WTC11 (cell line): ENCODE measurements around the gene TNIP1. TPM values are rescaled to one million over a fixed set of nuclear protein-coding genes. Genes with fewer than 3 reads are reported as not detected.

Experiments
- ATAC-seq: fragments of 200-7000 bp; cut with Tn5 transposase; 2 replicates; pipeline ENCODE4 v1.10.0; 2021; ENCODE audit warnings: mild to moderate bottlenecking, moderate library complexity
- CTCF ChIA-PET: fragments of 300-600 bp; sonication (Branson Sonifier 250); formaldehyde crosslinking; loops from one replicate; lab custom pipeline; 2021; ENCODE audit warnings: antibody characterized with exemption; lab: Charles Lee
- POLR2A ChIA-PET: fragments of 350-600 bp; sonication (Branson Sonifier 250); formaldehyde crosslinking; loops from one replicate; lab custom pipeline; 2021; ENCODE audit warnings: antibody characterized with exemption; lab: Charles Lee
- DNase-seq: peaks from one replicate; pipeline ENCODE4 v3.0.0; 2021; ENCODE audit warnings: low spot score
- H3K27ac Mint-ChIP-seq: 2 replicates; pipeline ENCODE4 v1.8.0; 2021; ENCODE audit warnings: mixed read lengths
- H3K27me3 Mint-ChIP-seq: 2 replicates; pipeline ENCODE4 v1.8.0; 2021; ENCODE audit warnings: low read depth, mild to moderate bottlenecking, moderate library complexity, mixed read lengths
- H3K36me3 Mint-ChIP-seq: 2 replicates; pipeline ENCODE4 v1.8.0; 2021; ENCODE audit warnings: mixed read lengths
- H3K4me1 Mint-ChIP-seq: 2 replicates; pipeline ENCODE4 v1.8.0; 2022; ENCODE audit warnings: mixed read lengths
- H3K4me3 Mint-ChIP-seq: 2 replicates; pipeline ENCODE4 v1.8.0; 2021; ENCODE audit warnings: mild to moderate bottlenecking, moderate library complexity, mixed read lengths
- H3K9me3 Mint-ChIP-seq: 2 replicates; pipeline ENCODE4 v1.8.0; 2021; ENCODE audit warnings: mixed read lengths
- CTCF ChIP-seq: fragments of 200-600 bp; IDR thresholded peaks from 2 replicates; pipeline ENCODE4 v1.8.0; 2022; ENCODE audit warnings: antibody characterized with exemption
- ELF4 ChIP-seq: sonication (generic); formaldehyde crosslinking; IDR thresholded peaks from 2 replicates; pipeline ENCODE4 v1.8.1; 2022; ENCODE audit warnings: low read depth, mild to moderate bottlenecking, moderate library complexity, missing genetic modification reagents
- FOXP4 ChIP-seq: sonication (generic); formaldehyde crosslinking; IDR thresholded peaks from 2 replicates; pipeline ENCODE4 v1.8.0; 2022; ENCODE audit warnings: mild to moderate bottlenecking, missing genetic modification reagents
- STAT6 ChIP-seq: sonication (generic); formaldehyde crosslinking; conservative IDR thresholded peaks from 2 replicates; pipeline ENCODE4 v1.8.1; 2023; ENCODE audit warnings: mild to moderate bottlenecking, low read depth, missing genetic modification reagents, moderate library complexity
- ZBTB43 ChIP-seq: sonication (generic); formaldehyde crosslinking; IDR thresholded peaks from 2 replicates; pipeline ENCODE4 v1.8.1; 2023; ENCODE audit warnings: mild to moderate bottlenecking, missing genetic modification reagents
- ZNF138 ChIP-seq: sonication (generic); formaldehyde crosslinking; conservative IDR thresholded peaks from 2 replicates; pipeline ENCODE4 v1.8.1; 2022; ENCODE audit warnings: mild to moderate bottlenecking, moderate library complexity, missing genetic modification reagents
- ZNF317 ChIP-seq: sonication (generic); formaldehyde crosslinking; IDR thresholded peaks from 2 replicates; pipeline ENCODE4 v1.8.1; 2023; ENCODE audit warnings: low read depth, mild to moderate bottlenecking, moderate library complexity, missing genetic modification reagents, borderline replicate concordance
- total RNA-seq: library from RNA; stranded (reverse); gene quantifications from 3 replicates; pipeline ENCODE4 v1.2.3, GENCODE V29; 2021

The TNIP1 gene
- total RNA-seq, 1 experiment from 2014 or later: 41.1 TPM

- H3K4me1 Mint-ChIP-seq: no peaks in the 10 kb centered on the region
- TF ChIP-seq ZNF138 (no peak), CTCF (peak; percentile 71), ELF4 (no peak)
- TF ChIP-seq, all 79 proteins: peak for 1
- Mint-ChIP-seq H3K36me3 (peaks cover 30% of the 10 kb centered on the region), H3K4me3 (no peak overlapping the region), H3K27ac (no peak overlapping the region), H3K27me3 (no peaks in the 10 kb centered on the region), H3K9me3 (no peaks in the 10 kb centered on the region)
- CTCF ChIA-PET: interaction anchor here (0.6 to 8.1 kb wide), 62 partner anchors 9 to 601 kb away, joined by 3 to 305 read pairs (median 5); partner anchors contain the start of genes ANXA6, GM2A, GPX3 and TNIP1
- POLR2A ChIA-PET: interaction anchor here (1.2 kb wide), 1 partner anchor 64 kb away, joined by 4 read pairs; no protein-coding TSS in a partner anchor
- ATAC-seq (peak; percentile 88), DNase-seq (peak; percentile 89)
Measured at GRCh38 chr5:151051066-151051930, 29.5 kb downstream of the TNIP1 start.

GRCh38 chr5:151048526-151048925 lies 32.3 kb downstream of the TNIP1 start:
- POLR2A ChIA-PET: interaction anchor here (0.8 kb wide), 1 partner anchor 9 kb away, joined by 3 read pairs; no protein-coding TSS in a partner anchor
- ATAC-seq (peak; percentile 22), DNase-seq (peak; percentile 32)
- CTCF ChIA-PET: interaction anchor here (0.7 to 8.1 kb wide), 47 partner anchors 9 to 599 kb away, joined by 3 to 305 read pairs (median 6); partner anchors contain the start of genes ANXA6, DCTN4, GM2A and GPX3
- Mint-ChIP-seq H3K27me3 (no peaks in the 10 kb centered on the region), H3K4me1 (no peaks in the 10 kb centered on the region), H3K27ac (no peak overlapping the region), H3K36me3 (peaks cover 38% of the 10 kb centered on the region), H3K4me3 (no peak overlapping the region), H3K9me3 (no peaks in the 10 kb centered on the region)
- TF ChIP-seq FOXP4 (CRISPR knock-in tag): no peak
- TF ChIP-seq ZBTB43 (CRISPR knock-in tag): no peak
- TF ChIP-seq ZNF317: no peak

- Mint-ChIP-seq H3K4me3 (no peak overlapping the region), H3K36me3 (peaks cover 42% of the 10 kb centered on the region), H3K4me1 (no peaks in the 10 kb centered on the region), H3K27me3 (no peaks in the 10 kb centered on the region), H3K9me3 (no peaks in the 10 kb centered on the region), H3K27ac (no peak overlapping the region; the same call in 1 of the 2 replicates)
- ChIA-PET CTCF (interaction anchor here (0.5 to 8.1 kb wide), 49 partner anchors 9 to 599 kb away, joined by 3 to 305 read pairs (median 6); partner anchors contain the start of genes ANXA6, DCTN4, GM2A and GPX3), POLR2A (interaction anchor here (0.6 to 0.8 kb wide), 2 partner anchors 9 to 45 kb away, joined by 3 to 4 read pairs; no protein-coding TSS in a partner anchor)
- peak; percentile 90 for ATAC-seq
- TF ChIP-seq STAT6 (no peak), CTCF (peak; percentile 74)
- peak; percentile 56 for DNase-seq
Measured at GRCh38 chr5:151047814-151048425, 32.9 kb downstream of the TNIP1 start.
